NCI-H82 (cell line): ENCODE data around the gene IGF1R.
A peak's percentile ranks its signal among the peaks of the same experiment; 100 is the strongest.

Experiments used
- DNase-seq: peaks from one replicate; lab custom pipeline; 2025; lab: John Stamatoyannopoulos, UW

The IGF1R gene

GRCh38 chr15:98705070-98705469, 56.7 kb downstream of the IGF1R start:
- DNase-seq = no peak

- no peak for DNase-seq
Measured at GRCh38 chr15:98706387-98706786, 58.0 kb downstream of the IGF1R start.

- DNase-seq = no peak
Measured at GRCh38 chr15:98706986-98707385, 58.6 kb downstream of the IGF1R start.

GRCh38 chr15:98708037-98708590, 59.8 kb downstream of the IGF1R start:
- no peak for DNase-seq

GRCh38 chr15:98711810-98712209, 63.5 kb downstream of the IGF1R start:
- peak; percentile 88 for DNase-seq

- no peak for DNase-seq
Measured at GRCh38 chr15:98712845-98713584, 64.7 kb downstream of the IGF1R start.

GRCh38 chr15:98713585-98714001, 65.3 kb downstream of the IGF1R start:
- no peak for DNase-seq

GRCh38 chr15:98714922-98715321, 66.6 kb downstream of the IGF1R start:
- no peak for DNase-seq

- no peak for DNase-seq
Measured at GRCh38 chr15:98715401-98715800, 67.1 kb downstream of the IGF1R start.

GRCh38 chr15:98715890-98716443, 67.6 kb downstream of the IGF1R start:
- DNase-seq = no peak

- no peak for DNase-seq
Measured at GRCh38 chr15:98717371-98717770, 69.0 kb downstream of the IGF1R start.

- no peak for DNase-seq
Measured at GRCh38 chr15:98717942-98718341, 69.6 kb downstream of the IGF1R start.

GRCh38 chr15:98718426-98719136, 70.2 kb downstream of the IGF1R start:
- DNase-seq = peak; percentile 29

- DNase-seq = no peak
Measured at GRCh38 chr15:98719137-98719740, 70.9 kb downstream of the IGF1R start.

- DNase-seq = no peak
Measured at GRCh38 chr15:98720031-98720430, 71.7 kb downstream of the IGF1R start.

- no peak for DNase-seq
Measured at GRCh38 chr15:98720577-98721565, 72.5 kb downstream of the IGF1R start.

- no peak for DNase-seq
Measured at GRCh38 chr15:98722209-98722608, 73.9 kb downstream of the IGF1R start.

- DNase-seq = no peak
Measured at GRCh38 chr15:98722645-98723044, 74.3 kb downstream of the IGF1R start.

GRCh38 chr15:98723195-98723594, 74.9 kb downstream of the IGF1R start:
- no peak for DNase-seq

GRCh38 chr15:98724048-98724447, 75.7 kb downstream of the IGF1R start:
- DNase-seq = no peak

GRCh38 chr15:98724494-98724893, 76.2 kb downstream of the IGF1R start:
- no peak for DNase-seq
